AG04449 (cell line): ENCODE measurements around the gene YEATS4.

Experiments
- CTCF ChIA-PET: fragments of 350-600 bp; formaldehyde crosslinking; extraction: SDS; loops from one replicate; lab custom pipeline; 2021; ENCODE audit warnings: antibody characterized with exemption; lab: Yijun Ruan, JAX
- POLR2A ChIA-PET: fragments of 400-600, 350-600 bp; formaldehyde crosslinking; extraction: SDS; loops from one replicate; lab custom pipeline; 2020; ENCODE audit warnings: antibody characterized with exemption, inconsistent platforms; lab: Yijun Ruan, JAX
- DNase-seq: peaks from one replicate; pipeline ENCODE4 v3.0.0-alpha.2; 2010; ENCODE audit warnings: low read depth, low spot score
- H3K4me3 ChIP-seq: 2 replicates; pipeline ENCODE4 v1.5.1; 2011; ENCODE audit warnings: low read depth, mild to moderate bottlenecking, control low read depth, low read length
- TF ChIP-seq, protein P1 (sequence below): IDR thresholded peaks from one replicate; pipeline ENCODE4 v1.5.1; 2011; ENCODE audit warnings: mild to moderate bottlenecking, moderate library complexity, low read length, control low read depth, inconsistent platforms; ENCODE audit not compliant: insufficient read depth; ENCODE audit errors: missing control alignments

The YEATS4 gene

DNA sequence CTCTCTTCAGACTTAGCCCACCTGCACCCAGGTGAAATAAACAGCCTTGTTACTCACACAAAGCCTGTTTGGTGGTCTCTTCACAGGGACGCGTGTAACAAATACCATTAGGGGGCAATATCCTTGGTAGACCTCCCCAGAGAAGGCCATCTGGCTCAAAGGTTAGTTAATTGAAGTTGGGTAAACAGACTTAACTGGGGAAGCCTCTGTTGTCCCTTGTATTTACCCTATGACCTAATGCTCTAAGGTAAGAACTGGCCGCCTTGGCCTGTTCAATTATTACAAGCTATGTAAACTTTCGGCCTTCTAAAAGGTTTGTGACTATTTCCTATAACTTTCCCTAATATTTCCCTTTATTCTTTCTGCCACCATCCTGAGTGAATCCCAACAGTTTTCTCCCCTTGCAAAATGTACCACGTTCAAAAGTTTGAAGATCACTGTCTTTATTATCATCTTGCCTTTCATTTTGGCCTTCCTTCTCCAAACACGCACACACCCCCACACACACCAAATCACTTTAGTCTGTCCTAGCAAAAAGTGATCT, 26.7 kb upstream of the YEATS4 start:
- POLR2A ChIA-PET: no interaction called here
- CTCF ChIA-PET: interaction anchor here (0.6 to 0.7 kb wide), 2 partner anchors 25 to 179 kb away, joined by 3 read pairs; no protein-coding TSS in a partner anchor
- no peak for DNase-seq
- TF ChIP-seq, protein P1, sequence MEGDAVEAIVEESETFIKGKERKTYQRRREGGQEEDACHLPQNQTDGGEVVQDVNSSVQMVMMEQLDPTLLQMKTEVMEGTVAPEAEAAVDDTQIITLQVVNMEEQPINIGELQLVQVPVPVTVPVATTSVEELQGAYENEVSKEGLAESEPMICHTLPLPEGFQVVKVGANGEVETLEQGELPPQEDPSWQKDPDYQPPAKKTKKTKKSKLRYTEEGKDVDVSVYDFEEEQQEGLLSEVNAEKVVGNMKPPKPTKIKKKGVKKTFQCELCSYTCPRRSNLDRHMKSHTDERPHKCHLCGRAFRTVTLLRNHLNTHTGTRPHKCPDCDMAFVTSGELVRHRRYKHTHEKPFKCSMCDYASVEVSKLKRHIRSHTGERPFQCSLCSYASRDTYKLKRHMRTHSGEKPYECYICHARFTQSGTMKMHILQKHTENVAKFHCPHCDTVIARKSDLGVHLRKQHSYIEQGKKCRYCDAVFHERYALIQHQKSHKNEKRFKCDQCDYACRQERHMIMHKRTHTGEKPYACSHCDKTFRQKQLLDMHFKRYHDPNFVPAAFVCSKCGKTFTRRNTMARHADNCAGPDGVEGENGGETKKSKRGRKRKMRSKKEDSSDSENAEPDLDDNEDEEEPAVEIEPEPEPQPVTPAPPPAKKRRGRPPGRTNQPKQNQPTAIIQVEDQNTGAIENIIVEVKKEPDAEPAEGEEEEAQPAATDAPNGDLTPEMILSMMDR: no peak
- H3K4me3 ChIP-seq: no peak overlapping the region

DNA sequence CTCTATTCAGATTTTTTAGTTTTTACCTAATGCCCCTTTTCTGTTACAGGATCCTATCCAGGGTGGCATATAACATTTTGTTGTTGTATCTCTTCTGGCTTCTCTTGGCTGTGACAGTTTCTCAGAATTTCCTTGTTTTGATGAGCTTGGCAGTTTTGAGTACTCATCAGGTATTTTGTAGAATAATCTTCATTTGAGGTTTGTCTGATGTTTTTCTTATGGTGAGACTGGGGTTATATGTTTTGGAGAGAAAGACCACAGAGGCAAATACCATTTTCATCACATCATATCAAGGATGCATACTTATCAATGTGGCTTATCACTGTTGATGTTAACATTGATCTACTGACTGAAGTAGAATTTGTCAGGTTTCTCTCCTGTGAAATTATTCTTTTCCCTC, 25.4 kb upstream of the YEATS4 start:
- POLR2A ChIA-PET: no interaction called here
- no peak for DNase-seq
- TF ChIP-seq, protein P1: no peak
- H3K4me3 ChIP-seq: no peak overlapping the region
- CTCF ChIA-PET: no interaction called here

DNA sequence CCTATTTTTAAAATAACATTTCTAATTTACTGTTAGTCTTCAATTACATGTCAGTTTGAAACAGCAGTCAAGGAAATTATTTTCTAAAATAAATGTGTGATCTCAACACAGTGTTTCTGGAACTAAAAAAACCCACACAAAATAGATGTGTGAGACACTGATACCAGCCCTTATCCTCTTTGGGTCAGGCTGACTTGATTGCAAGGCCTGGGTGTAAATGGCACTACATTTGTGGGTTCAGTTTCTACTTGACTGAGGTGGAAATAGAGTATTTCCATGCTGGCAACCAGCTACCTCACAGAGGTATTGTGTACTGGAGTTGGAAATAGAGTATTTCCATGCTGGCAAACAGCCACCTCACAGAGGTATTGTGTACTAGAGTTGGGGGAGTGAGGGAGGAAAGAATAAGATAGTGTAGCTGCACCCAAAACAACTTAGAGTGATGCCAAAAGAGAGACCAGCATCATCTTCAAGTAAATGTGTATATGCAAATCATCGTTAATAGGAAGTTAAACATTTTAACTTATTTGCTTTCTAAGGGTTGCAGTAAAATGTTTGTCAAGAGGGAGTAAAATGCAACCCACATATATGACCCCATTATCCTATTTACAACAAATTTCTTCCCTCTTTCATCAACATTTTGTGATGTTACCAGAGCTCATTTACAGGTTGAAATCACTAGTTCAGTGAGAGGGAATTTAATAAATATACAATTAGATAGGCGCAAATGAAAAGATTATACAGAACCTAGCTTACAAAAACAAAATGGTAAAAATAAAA, 22.0 kb upstream of the YEATS4 start:
- H3K4me3 ChIP-seq: no peak overlapping the region
- TF ChIP-seq, protein P1: no peak
- ChIA-PET CTCF (interaction anchor here (1.3 kb wide), 1 partner anchor 20 kb away, joined by 3 read pairs; no protein-coding TSS in a partner anchor), POLR2A (no interaction called here)
- DNase-seq: no peak

DNA sequence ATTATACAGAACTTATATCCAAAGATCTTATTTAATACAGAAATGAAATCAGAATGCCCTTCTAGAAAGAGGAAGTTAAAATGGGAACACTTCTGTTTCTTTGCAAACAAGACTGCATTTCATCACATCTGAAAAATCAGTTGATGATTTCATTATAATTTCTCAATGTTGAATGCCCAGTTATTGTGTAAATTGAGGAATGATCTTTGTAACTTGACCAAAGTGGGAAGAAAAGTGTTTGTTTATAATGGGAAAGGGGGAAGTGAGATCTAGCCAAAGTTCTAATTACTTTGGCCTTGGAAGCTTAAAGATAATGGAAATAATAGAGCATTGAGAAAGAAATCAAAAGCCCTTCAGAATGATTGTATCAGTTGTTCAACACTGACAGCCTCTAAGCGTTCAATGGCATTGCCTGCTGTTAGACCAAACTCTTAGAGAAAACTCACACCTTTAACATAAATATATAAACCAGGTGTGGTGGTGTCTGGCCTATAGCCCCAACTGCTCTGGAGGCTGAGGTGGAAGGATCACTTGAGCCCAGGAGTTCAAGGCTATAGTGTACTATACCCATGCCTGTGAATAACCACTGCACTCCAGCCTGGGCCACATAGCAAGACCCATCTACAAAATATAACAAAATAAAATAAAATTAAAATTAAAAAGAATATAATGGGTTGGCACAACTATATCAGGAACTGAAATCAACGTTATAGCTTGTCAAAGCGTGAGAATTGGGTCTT, 21.3 kb upstream of the YEATS4 start:
- TF ChIP-seq, protein P1: no peak
- CTCF ChIA-PET: interaction anchor here (1.3 kb wide), 1 partner anchor 20 kb away, joined by 3 read pairs; no protein-coding TSS in a partner anchor
- H3K4me3 ChIP-seq: no peak overlapping the region
- POLR2A ChIA-PET: no interaction called here
- DNase-seq: no peak

DNA sequence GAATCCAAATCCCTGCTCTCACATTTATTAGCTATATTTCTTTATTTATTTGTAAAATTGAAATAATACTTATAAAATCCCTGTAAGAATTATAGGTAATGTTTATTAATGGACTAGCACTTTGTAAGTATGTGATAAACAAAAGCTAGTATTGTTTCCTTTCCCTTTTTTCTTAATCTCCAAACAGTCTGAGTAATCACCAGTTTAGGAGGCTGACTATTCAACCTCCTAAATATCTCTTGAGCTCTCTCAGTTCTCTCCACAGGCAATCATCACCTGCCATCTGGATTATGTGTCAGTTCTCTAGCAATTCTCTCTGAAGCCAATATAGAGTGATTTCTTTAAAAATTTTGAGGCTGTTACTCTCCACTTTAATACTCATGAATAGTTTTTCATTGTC, 20.6 kb upstream of the YEATS4 start:
- ChIA-PET POLR2A (no interaction called here), CTCF (interaction anchor here (1.3 kb wide), 1 partner anchor 19 kb away, joined by 3 read pairs; no protein-coding TSS in a partner anchor)
- TF ChIP-seq, protein P1: no peak
- H3K4me3 ChIP-seq: no peak overlapping the region
- DNase-seq: no peak

DNA sequence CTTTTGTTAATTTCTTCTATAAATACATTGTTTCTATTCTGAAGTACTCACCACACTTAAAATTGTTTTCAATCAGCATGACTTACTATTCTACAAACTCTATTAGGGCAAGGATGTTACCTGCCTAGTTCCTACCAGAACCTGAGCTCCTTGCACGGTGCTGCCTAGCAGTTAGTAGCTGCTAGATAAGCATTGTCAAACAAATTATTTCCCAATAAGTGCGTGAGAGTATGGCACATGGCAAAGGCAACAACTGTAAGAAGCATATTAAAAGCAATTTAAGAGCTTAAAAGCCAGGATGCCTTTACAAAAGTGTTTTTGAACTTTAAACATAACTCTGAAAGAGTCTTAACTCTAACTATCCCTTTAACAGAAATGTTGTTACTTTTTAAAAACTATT, 19.5 kb upstream of the YEATS4 start:
- H3K4me3 ChIP-seq: no peak overlapping the region
- TF ChIP-seq, protein P1: no peak
- DNase-seq: no peak
- ChIA-PET CTCF (no interaction called here), POLR2A (no interaction called here)
